NCI-H2196 (cell line): Measurements from ENCODE around the gene NPTXR.

Source experiments
- DNase-seq: peaks from one replicate; lab custom pipeline; 2025; ENCODE audit not compliant: unreplicated experiment; lab: John Stamatoyannopoulos, UW

NPTXR gene

GRCh38 chr22:38853196-38853651, 9.4 kb upstream of the NPTXR start:
- DNase-seq = no peak

GRCh38 chr22:38852522-38852921, 8.7 kb upstream of the NPTXR start:
- DNase-seq = no peak

GRCh38 chr22:38850941-38851849, 7.4 kb upstream of the NPTXR start:
- DNase-seq = no peak

- no peak for DNase-seq
These were observed 6.6 kb upstream of the NPTXR start for GRCh38 chr22:38850399-38850798.

- no peak for DNase-seq
These were observed 6.0 kb upstream of the NPTXR start for GRCh38 chr22:38849811-38850210.

- DNase-seq = no peak
These were observed 2.6 kb upstream of the NPTXR start for GRCh38 chr22:38846412-38846811.

- no peak for DNase-seq
These were observed 1.3 kb upstream of the NPTXR start for GRCh38 chr22:38845004-38845740.

GRCh38 chr22:38844315-38845003, 631 bp upstream of the NPTXR start:
- no peak for DNase-seq

GRCh38 chr22:38843201-38843656, 599 bp downstream of the NPTXR start:
- peak; percentile 15 for DNase-seq

- DNase-seq = no peak
These were observed 1.2 kb downstream of the NPTXR start for GRCh38 chr22:38842512-38843200.

- DNase-seq = no peak
These were observed 2.2 kb downstream of the NPTXR start for GRCh38 chr22:38841635-38842034.

GRCh38 chr22:38841211-38841610, 2.6 kb downstream of the NPTXR start:
- DNase-seq = peak; percentile 32

- no peak for DNase-seq
These were observed 3.7 kb downstream of the NPTXR start for GRCh38 chr22:38840129-38840528.

GRCh38 chr22:38839686-38840085, 4.1 kb downstream of the NPTXR start:
- no peak for DNase-seq

GRCh38 chr22:38837414-38837928, 6.4 kb downstream of the NPTXR start:
- DNase-seq = no peak

- no peak for DNase-seq
These were observed 7.9 kb downstream of the NPTXR start for GRCh38 chr22:38835888-38836301.

GRCh38 chr22:38834991-38835390, 8.8 kb downstream of the NPTXR start:
- DNase-seq = no peak

GRCh38 chr22:38834215-38834953, 9.4 kb downstream of the NPTXR start:
- no peak for DNase-seq

- no peak for DNase-seq
These were observed 10.8 kb downstream of the NPTXR start for GRCh38 chr22:38833061-38833460.
